Fibroblast of the aortic adventitia (primary cell): Measurements from ENCODE around the gene NOS3. TPM values are rescaled to one million over a fixed set of nuclear protein-coding genes. Genes with fewer than 3 reads are reported as not detected.
A peak's percentile ranks its signal among the peaks of the same experiment; 100 is the strongest.

Experiments
- DNase-seq: peaks from one replicate; pipeline ENCODE4 v3.0.0-alpha.2; 2010; ENCODE audit warnings: low read depth
- H3K4me3 ChIP-seq: 2 replicates; pipeline ENCODE4 v1.5.1; 2011; ENCODE audit warnings: low read depth, mild to moderate bottlenecking, control low read depth, low read length, moderate library complexity
- CTCF ChIP-seq: IDR thresholded peaks from 2 replicates; pipeline ENCODE4 v1.5.1; 2011; ENCODE audit warnings: mild to moderate bottlenecking, low read length, control low read depth, inconsistent platforms; ENCODE audit not compliant: insufficient read depth
- total RNA-seq: library from RNA; depleted of rRNA; stranded (reverse); fragments of >200 nt; gene quantifications from 2 replicates; pipeline ENCODE4 v1.2.3, GENCODE V29; 2012; ENCODE audit warnings: low replicate concordance

Gene NOS3
- total RNA-seq, 1 donor, result 0.36 TPM

DNA sequence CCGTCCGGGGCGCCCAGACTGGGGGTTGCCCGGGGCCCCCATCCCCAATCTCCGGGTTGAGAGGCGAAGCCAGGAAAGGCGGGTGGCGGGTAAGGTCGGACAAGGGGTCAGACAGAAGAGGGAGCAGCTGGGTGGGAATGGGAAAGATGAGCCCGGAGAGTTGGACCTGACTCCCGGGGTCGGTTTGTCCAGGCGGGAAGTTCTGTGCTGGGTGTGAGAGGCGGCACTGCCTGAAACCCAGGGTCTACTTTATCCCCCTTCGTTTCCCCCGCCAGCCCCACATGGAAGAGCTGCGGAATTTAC, 69.2 kb downstream of the NOS3 start:
- no peak for DNase-seq
- no peak for TF ChIP-seq CTCF
- H3K4me3 ChIP-seq, result peak overlapping the region; percentile 82

- TF ChIP-seq CTCF, result no peak
- DNase-seq, result peak; percentile 57
- H3K4me3 ChIP-seq, result peak overlapping the region; percentile 82
These were observed 69.8 kb downstream of the NOS3 start for GRCh38 chr7:151060416-151061212.

GRCh38 chr7:151061213-151062110, 70.6 kb downstream of the NOS3 start:
- DNase-seq, result no peak
- TF ChIP-seq CTCF, result no peak
- H3K4me3 ChIP-seq, result peak overlapping the region; percentile 82

DNA sequence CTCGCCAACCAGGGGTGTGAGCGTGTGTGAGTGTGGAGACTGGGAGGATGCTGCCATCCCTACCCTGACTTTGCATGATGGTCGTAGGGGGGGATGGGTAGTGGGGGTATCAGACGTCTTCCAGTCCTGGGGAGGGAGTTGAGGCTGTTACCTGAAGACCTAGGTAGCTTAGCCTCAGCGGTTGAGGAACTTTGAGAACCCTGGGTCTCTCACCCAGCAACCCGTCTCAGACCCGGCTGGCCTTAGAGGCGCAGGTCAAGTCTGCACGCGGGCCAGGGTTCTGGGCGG, 71.2 kb downstream of the NOS3 start:
- TF ChIP-seq CTCF, result no peak
- DNase-seq, result no peak
- H3K4me3 ChIP-seq, result peak overlapping the region; percentile 82

GRCh38 chr7:151062399-151063211, 71.8 kb downstream of the NOS3 start:
- peak; percentile 62 for DNase-seq
- H3K4me3 ChIP-seq, result peak overlapping the region; percentile 53
- no peak for TF ChIP-seq CTCF

DNA sequence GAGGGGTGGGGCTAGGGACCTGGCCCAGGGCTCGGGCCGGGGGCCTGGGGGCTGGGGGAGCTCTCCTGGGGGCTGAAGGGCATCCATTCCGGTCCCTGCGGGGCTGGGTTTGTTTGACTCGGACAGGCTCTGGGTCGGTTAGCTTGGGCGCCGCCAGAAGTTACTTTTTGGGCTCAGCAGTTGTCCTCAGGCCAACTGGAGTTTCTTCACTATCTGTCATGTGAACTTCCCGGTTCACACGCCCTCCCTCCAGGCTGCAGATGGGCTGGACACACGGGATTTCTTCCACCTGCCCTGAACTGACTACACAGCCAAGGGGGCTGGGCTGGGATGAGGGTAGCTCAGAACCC, 72.4 kb downstream of the NOS3 start:
- H3K4me3 ChIP-seq, result peak overlapping the region; percentile 39
- DNase-seq, result peak; percentile 71
- TF ChIP-seq CTCF, result no peak

Other genes with a start within 250 kb of the NOS3 start
- gene TMEM176B, start 190.7 kb upstream of the NOS3 start, total RNA-seq, result 1.9 TPM in 1 of 2 replicates, not detected in the other
- gene TMEM176A, start 190.2 kb upstream of the NOS3 start, total RNA-seq, result not detected in 2 replicates
- not detected in 2 replicates for gene AOC1, start 138.5 kb upstream of the NOS3 start, total RNA-seq
- not detected in 2 replicates for gene KCNH2, start 12.7 kb upstream of the NOS3 start, total RNA-seq
- under 0.01 and 0.98 TPM in 2 replicates for gene ATG9B, start 33.5 kb downstream of the NOS3 start, total RNA-seq
- 18.1 and 30.9 TPM in 2 replicates for gene ABCB8, start 37.4 kb downstream of the NOS3 start, total RNA-seq
- gene ASIC3, start 57.5 kb downstream of the NOS3 start, total RNA-seq, result 0.18 TPM in 1 of 2 replicates, not detected in the other
- 16.1 and 28.9 TPM in 2 replicates for gene CDK5, start 66.9 kb downstream of the NOS3 start, total RNA-seq
- 39.7 and 65.4 TPM in 2 replicates for gene SLC4A2, start 68.6 kb downstream of the NOS3 start, total RNA-seq
- gene FASTK, start 89.8 kb downstream of the NOS3 start, total RNA-seq, result 62.7 and 86.0 TPM in 2 replicates
- gene TMUB1, start 92.5 kb downstream of the NOS3 start, total RNA-seq, result 11.7 and 20.2 TPM in 2 replicates
- 50.2 and 74.6 TPM in 2 replicates for gene AGAP3, start 95.5 kb downstream of the NOS3 start, total RNA-seq
- gene GBX1, start 176.7 kb downstream of the NOS3 start, total RNA-seq, result not detected in 2 replicates
- gene ASB10, start 196.2 kb downstream of the NOS3 start, total RNA-seq, result not detected in 2 replicates
- not detected in 2 replicates for gene H2BK1, start 219.5 kb downstream of the NOS3 start, total RNA-seq
- 18.8 and 50.9 TPM in 2 replicates for gene ABCF2, start 236.2 kb downstream of the NOS3 start, total RNA-seq
- gene CHPF2, start 241.5 kb downstream of the NOS3 start, total RNA-seq, result 33.0 and 47.0 TPM in 2 replicates